ENCODE results near the gene SDCCAG8.

SDCCAG8 gene

DNA sequence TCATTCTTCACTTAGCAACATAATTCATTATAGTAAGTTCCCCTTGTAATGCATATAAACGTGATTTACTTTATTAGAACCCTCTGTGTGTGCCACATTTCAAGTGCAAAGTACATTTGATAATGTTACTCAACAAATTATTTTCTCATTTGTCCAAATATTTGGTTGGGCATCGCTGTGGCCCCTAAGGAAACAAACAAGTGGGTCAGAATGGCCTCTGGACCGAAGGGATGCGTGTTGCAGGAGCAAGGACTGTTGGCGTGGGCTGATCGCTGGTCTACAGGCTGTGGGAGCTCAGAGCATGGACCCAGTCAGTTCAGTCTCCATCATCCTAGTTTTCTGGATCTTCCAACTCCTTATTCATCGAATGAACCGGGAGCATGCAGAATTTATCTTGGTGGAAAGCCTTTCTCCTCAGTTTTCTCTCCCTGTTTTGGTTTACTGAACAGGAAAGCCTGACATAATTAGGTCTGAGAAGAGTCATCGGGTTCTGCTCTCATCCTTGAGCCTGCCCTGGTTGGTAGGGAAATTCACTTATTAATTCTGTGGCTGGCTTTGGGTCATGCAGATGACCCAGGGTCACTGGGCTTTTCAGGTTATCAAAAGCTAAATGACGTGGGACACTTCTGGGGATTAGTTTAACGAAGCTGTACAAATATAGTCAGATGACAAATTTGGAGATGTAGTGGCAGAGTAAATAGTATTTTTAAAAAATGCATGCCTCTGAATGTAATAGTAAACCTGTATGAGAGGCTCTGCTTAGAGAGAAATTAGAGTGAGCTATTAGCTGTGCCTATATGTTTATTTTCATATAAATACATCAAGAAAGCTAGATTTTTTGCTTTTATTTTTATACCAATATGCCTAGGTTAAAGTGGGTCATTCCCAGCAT lies 200.2 kb downstream of the SDCCAG8 start:
- DNase-seq (ENCODE audit: low read depth in 3 of 3), result no peak

DNA sequence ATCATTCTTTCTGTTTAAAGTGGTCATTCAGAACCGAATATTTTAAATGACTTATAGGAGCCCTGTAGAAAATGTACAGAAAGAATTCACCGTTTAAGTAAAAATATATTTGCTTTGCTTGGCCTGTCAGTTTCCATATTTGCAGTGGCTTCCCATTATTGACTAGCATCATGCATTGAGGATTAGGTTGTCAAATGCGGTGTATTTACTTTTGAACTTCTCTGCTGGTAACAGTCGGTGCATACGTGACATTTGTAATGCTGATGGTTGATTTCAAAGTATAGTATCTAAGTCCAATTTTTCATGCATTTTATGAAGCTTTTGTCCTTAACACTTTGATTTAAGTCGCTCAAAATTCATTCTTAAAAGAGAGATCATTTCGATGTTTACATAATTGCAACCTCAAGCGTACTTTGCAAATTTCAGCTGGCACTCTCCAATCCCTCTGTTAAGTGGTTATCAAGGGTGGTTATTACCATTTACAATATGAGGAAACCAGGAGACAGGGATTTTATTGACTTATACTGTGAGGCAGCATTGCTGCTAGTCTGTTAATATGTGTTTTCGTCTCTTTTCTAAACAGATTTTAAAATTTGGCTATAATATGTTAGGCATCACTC lies 201.6 kb downstream of the SDCCAG8 start:
- no peak for DNase-seq (ENCODE audit: low read depth in 3 of 3)

DNA sequence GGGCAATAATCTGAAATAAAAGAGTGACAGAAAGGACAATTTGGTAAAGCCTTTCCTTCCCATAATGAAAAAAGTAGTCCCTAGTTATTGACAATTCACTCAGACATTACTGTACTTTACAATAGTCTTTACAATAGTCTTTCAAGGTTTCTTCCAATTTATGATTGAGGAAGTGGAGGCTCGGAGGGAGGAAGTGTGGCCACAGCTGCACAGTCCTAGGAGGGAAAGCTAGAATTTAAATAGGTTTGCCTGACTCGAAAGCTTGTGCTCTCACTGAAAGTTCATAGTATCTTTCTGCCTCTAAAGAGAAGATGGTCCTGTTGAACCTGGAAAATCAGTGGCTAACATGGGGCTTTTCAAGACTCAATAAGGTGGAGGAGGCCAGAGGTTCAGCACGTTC lies 203.2 kb downstream of the SDCCAG8 start:
- DNase-seq (ENCODE audit: low read depth in 3 of 3), result no peak

DNA sequence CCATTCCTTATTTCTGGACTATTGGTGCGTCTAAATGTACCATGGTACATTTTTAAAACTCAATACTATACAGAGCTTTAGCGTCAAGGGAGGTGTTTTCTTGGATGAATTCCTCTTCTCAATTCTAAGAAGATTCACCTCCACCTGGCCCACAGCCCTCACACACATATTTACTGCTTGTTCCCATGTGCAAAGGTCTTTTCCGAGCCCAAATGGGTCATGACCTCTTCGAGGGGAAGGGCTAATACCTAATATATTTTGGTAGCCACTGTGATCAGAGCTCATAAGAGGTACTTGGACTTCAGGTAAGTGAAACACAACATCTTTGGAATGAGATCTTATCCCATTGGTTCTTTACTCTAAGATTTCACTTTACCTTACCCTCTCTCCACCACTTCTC lies 205.9 kb downstream of the SDCCAG8 start:
- DNase-seq (ENCODE audit: low read depth in 3 of 3), result no peak

GRCh38 chr1:243462929-243463697 lies 207.3 kb downstream of the SDCCAG8 start:
- no peak for DNase-seq (ENCODE audit: low read depth in 3 of 3)

- DNase-seq (ENCODE audit: low read depth in 3 of 3), result no peak
These were observed 209.2 kb downstream of the SDCCAG8 start for GRCh38 chr1:243465081-243465480.

DNA sequence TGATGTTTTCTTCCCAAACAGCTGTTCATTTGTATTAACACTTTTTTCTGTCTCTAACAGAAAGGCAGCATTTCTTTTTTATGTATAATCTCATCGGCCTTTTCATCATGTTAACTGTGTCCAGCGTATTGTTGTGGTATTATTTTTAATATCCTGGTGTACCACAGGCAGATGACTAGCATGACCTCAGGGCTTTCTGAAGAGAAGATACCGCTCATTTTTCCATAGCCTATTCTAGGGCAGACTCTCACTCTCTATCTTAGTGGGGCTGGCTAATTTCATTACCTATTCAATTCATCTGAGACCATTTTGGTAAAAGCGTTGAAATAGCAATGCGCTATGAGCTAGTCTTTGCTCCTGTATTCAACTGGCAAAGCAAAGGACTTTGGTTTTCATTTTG lies 209.9 kb downstream of the SDCCAG8 start:
- DNase-seq (ENCODE audit: low read depth in 3 of 3), result no peak

DNA sequence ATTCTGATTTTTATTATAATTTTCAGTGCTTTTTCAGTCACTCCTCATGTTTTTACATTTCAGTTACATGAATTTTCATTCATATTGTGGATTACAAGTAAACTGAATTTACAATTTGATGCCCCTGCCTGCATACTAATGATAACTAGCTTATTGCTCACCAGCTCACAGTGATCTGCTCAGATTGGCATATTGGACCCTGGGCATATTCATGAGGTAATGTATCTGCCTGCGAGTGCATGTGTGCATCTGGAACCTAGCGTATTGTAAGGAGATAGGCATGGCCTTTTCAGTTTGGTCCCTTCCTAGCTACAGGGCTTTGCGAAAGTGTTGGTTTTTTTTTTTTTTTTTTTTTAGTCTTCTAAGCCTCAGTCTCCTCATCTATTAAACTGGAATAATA lies 213.7 kb downstream of the SDCCAG8 start:
- no peak for DNase-seq (ENCODE audit: low read depth in 3 of 3)

GRCh38 chr1:243470502-243470901 lies 214.7 kb downstream of the SDCCAG8 start:
- no peak for DNase-seq (ENCODE audit: low read depth in 3 of 3)

DNA sequence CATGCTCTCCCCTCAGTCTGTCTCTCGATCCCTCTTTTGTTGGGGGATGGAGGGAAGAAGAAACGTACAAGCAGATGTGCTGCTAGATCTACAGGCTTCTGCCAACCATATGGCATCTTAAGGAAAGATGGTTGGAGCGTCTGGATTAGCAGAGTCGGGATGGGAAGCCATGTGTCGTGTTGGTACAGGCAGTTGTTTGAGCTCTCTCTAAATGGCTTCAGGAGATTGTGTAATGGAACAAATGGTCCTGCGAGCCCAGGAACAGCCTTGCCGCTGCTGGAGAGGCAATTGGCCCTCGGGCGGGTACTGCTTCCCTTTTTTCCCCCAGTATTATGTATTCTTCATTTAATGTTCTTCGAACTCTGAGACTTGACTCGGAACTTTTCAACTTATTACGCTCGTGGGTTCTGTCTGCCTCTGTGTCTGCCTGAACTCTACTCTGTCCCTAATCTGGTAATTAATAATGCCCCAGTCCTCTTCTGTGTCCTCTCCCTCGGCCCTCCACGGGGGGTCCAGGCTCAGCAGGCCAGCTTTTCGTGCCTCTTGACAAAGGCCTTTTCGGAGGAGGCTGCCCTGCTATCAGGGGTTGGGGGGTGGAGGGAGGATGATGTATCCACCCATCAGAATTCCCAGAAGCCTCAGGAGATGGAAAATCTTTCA lies 215.3 kb downstream of the SDCCAG8 start:
- DNase-seq (ENCODE audit: low read depth in 3 of 3), result no peak

DNA sequence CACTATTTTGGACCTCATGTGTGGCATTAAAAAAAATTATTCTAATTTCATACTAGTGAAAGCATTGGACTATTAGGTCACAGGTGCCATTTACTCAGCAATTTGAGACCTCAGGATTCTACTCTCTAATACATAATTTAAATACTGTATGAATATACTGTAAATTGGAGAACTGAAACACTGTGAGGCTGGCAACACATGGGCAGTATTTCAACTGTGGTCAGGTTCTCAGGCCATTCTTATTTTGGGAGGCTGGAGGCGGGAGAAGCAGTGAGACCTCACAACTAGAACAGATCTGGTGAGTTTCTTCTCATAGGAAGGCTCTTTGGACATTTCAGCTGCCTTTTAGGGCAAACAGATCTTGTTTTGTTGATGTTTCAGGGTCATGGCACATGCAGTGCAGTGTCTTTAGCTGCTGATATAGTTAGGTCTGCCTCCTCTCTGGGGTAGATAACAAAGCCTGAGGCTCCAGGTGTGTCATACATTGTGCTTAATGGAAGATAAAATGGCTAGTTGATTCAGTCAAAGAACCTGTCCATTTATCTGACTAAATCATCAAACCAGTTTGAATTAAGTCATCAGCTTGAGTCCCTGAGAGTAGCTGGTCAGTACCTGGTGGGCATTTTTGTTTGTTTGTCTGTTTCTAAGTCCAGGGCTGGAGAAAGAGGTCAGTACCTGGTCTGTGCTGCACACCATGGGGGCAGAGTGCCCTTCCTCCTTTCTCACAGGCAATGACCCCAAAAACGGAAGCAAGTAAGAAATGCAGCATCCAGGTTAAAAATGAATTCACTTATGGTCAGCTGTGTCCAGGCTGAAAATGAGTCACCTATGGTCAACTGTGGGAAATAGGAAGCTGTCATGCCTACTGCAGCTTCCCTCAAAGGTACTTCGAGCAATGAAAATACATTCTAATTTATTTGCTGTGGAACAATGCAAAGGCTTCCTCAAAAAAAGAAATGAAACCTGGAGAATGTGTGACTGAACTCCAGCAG lies 216.2 kb downstream of the SDCCAG8 start:
- no peak for DNase-seq (ENCODE audit: low read depth in 3 of 3)

- no peak for DNase-seq (ENCODE audit: low read depth in 3 of 3)
These were observed 217.6 kb downstream of the SDCCAG8 start for GRCh38 chr1:243473227-243474135.

GRCh38 chr1:243474136-243474881 lies 218.5 kb downstream of the SDCCAG8 start:
- no peak for DNase-seq (ENCODE audit: low read depth in 3 of 3)

DNA sequence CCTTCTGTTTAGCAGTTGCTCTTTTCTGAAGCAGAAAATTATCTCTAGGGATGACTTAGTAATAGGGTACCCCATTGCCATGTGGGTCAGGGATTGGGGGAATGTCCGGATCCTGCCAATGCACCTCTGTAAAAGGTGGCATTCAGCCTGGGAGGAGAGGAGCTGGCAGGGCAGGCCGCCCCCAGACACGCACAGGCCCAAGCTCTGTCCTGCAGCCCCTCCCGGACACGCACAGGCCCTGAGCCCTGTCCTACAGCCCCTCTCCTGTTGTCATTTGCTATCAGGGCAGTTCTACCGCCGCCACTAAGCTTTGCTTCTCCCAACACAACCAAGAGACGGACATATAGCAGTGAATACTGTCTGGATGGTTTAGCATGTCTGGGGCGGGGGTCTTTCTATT lies 219.1 kb downstream of the SDCCAG8 start:
- no peak for DNase-seq (ENCODE audit: low read depth in 3 of 3)

- no peak for DNase-seq (ENCODE audit: low read depth in 3 of 3)
These were observed 220.1 kb downstream of the SDCCAG8 start for GRCh38 chr1:243475966-243476365.

DNA sequence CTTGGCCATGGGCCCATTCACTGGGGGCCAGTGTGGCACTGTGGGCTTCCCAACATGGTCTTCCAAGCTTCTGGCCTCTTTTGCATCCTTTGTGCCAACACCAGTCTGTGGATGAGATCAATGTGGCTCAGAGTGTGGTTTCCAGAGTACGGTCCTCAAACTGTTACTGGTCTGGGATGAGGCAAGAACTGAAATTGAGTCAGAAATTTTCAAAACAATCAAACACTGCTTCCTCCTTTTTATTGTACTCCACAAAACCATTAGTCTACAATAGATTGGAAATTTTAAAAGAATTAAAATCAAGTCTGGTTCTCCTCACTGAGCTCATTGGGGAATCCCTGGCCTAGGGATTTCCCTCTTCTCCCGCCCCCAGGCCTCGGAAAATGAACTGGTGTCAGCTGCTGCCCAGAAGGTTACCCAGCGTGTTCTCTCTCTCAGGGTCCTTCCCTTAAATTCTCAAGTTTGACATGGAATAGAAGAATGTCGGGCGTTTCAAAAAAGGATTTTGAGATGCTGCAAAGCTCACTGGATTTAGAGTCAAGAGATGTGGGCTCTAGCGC lies 222.0 kb downstream of the SDCCAG8 start:
- DNase-seq (ENCODE audit: low read depth in 3 of 3), result no peak

- DNase-seq (ENCODE audit: low read depth in 3 of 3), result no peak
These were observed 225.3 kb downstream of the SDCCAG8 start for GRCh38 chr1:243481101-243481500.

DNA sequence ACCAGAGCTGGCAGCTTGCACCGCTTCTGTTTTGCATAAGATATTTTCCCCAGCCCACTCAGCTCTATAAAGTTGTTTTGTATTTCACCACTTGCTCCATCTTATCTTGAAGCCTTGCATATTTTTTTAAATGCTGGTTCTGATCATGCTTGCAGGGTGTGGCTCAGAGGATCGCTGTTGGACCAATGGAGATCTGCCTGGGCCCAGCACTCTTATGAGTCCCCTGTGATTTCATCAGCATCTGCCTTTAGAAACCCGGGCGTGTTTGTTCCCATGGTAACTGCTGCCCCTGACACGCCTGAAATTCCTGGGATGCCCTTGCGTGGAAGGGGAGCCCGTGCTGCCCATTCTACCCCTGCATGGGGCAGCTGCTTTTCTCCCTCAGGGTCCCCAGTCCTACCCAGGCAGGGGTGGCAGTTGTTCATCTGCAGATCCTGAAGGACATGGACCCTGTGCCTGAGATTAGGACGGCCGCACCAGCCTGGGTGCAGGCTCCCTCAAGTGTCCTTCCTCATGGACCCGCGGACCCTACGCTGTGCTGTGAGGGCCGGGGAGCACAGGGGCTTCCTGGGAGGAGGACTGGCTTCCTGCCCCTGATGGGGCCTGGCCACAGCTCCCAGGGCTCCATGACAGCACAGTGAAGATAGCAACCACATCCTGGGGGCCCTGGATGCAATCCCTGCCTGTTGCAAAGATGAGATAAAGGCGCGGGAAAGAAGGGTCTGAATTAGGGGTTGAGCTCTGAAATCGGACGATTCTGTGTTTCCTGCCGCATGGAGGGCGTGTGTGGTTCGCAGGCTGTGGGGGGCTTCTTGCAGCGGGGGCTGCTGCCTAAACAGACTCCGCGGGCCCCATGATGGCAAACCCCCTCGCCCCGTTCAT lies 226.5 kb downstream of the SDCCAG8 start:
- no peak for DNase-seq (ENCODE audit: low read depth in 3 of 3)

Data from stimulated activated CD4-positive, alpha-beta T cell treated with anti-CD3 and anti-CD28 coated beads, TNF-alpha, amount 100 ng/mL, for 24 hours (primary cell).